Upper lobe of right lung (tissue), 1 donor: ENCODE measurements around the gene IL4I1. TPM values are rescaled to one million over a fixed set of nuclear protein-coding genes. Genes with fewer than 3 reads are reported as not detected.

Experiments
- ATAC-seq: fragments of 200-7000 bp; cut with Tn5 transposase; one replicate; pipeline ENCODE4 v1.9.1; 2020; ENCODE audit warnings: mild to moderate bottlenecking, moderate library complexity
- DNase-seq: peaks from one replicate; pipeline ENCODE4 v3.0.0-alpha.2; 2020
- H3K27ac ChIP-seq: fragments of 200-600 bp; one replicate; pipeline ENCODE4 v1.8.0; 2022
- H3K27me3 ChIP-seq: fragments of 200-600 bp; one replicate; pipeline ENCODE4 v1.8.0; 2022; ENCODE audit warnings: mild to moderate bottlenecking
- H3K36me3 ChIP-seq: fragments of 200-600 bp; one replicate; pipeline ENCODE4 v1.8.0; 2022
- H3K4me1 ChIP-seq: fragments of 200-600 bp; one replicate; pipeline ENCODE4 v1.8.0; 2022
- H3K4me3 ChIP-seq: fragments of 200-600 bp; one replicate; pipeline ENCODE4 v1.8.0; 2022; ENCODE audit warnings: mild to moderate bottlenecking
- H3K9me3 ChIP-seq: fragments of 200-600 bp; one replicate; pipeline ENCODE4 v1.8.0; 2022
- intact Hi-C: fragments of 100-400 bp; cut with DNase I; formaldehyde crosslinking; loops from one replicate; pipeline ENCODE4 v1.11.0; 2022
- total RNA-seq: library from RNA; stranded (reverse); fragmentation: NEBNext Ultra II Directional; extraction: Animal tissue kit (Norgen Biotek cat#: 25700); gene quantifications from one replicate; pipeline ENCODE4 v1.2.1, GENCODE V29; 2021
- TF ChIP-seq, protein P1 (sequence below): fragments of 200-600 bp; IDR thresholded peaks from one replicate; pipeline ENCODE4 v1.8.0; 2022; ENCODE audit warnings: antibody characterized with exemption
- donor health status: DM: no; HTN: yes; CAD: no; lungs with severe emphysema.

IL4I1 gene
- total RNA-seq, 1 donor from 2014 or later, result 1.8 TPM

DNA sequence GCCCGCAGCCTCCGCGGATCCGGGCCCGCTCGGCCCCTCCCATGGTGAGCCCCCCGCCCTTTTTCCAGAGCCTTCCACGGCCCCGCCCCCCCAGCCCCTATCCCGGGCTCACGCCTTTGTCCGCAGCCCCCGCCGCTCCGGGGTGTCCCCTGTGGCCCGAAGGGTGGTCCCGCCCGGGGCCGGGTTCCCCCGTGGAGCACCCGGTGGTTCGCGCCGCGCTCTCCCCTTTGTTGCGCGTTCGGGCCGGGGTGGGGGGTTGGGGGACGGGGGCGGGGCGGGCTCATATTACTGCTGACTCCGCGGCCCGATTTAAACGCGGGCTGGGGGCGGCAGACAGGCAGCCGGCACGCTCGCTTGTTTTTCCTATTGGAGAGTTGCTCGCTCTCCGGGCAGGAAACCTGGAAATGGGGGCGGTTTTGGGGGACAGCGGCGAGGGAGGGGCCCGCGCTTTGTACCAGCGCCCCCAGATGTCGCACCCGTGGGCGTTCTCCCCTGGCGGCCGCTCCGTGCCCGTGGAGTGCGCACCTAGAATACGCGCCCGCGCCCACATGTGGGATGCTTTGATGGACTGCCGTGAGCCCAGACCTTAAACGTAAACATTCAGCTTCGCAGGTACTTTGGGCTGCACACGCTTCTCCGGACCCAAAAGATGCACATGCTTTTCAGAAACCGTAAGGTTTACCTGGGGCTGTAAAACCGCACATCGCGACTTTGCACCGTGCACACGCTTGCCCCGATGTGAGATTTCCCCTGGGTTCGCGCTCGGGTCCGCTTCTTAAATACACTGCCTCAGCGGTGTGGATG is 45.0 kb downstream of the IL4I1 start:
- Histone ChIP-seq H3K4me1 (peaks cover 27% of the 10 kb centered on the region), H3K4me3 (peak overlapping the region; percentile 96), H3K27ac (peak overlapping the region; percentile 99), H3K9me3 (peaks cover 4% of the 10 kb centered on the region), H3K36me3 (peaks cover 12% of the 10 kb centered on the region), H3K27me3 (no peaks in the 10 kb centered on the region)
- ATAC-seq, result no peak
- no peak for DNase-seq
- TF ChIP-seq, protein P1, sequence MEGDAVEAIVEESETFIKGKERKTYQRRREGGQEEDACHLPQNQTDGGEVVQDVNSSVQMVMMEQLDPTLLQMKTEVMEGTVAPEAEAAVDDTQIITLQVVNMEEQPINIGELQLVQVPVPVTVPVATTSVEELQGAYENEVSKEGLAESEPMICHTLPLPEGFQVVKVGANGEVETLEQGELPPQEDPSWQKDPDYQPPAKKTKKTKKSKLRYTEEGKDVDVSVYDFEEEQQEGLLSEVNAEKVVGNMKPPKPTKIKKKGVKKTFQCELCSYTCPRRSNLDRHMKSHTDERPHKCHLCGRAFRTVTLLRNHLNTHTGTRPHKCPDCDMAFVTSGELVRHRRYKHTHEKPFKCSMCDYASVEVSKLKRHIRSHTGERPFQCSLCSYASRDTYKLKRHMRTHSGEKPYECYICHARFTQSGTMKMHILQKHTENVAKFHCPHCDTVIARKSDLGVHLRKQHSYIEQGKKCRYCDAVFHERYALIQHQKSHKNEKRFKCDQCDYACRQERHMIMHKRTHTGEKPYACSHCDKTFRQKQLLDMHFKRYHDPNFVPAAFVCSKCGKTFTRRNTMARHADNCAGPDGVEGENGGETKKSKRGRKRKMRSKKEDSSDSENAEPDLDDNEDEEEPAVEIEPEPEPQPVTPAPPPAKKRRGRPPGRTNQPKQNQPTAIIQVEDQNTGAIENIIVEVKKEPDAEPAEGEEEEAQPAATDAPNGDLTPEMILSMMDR, result no peak
- intact Hi-C loops, result no loop called here

DNA sequence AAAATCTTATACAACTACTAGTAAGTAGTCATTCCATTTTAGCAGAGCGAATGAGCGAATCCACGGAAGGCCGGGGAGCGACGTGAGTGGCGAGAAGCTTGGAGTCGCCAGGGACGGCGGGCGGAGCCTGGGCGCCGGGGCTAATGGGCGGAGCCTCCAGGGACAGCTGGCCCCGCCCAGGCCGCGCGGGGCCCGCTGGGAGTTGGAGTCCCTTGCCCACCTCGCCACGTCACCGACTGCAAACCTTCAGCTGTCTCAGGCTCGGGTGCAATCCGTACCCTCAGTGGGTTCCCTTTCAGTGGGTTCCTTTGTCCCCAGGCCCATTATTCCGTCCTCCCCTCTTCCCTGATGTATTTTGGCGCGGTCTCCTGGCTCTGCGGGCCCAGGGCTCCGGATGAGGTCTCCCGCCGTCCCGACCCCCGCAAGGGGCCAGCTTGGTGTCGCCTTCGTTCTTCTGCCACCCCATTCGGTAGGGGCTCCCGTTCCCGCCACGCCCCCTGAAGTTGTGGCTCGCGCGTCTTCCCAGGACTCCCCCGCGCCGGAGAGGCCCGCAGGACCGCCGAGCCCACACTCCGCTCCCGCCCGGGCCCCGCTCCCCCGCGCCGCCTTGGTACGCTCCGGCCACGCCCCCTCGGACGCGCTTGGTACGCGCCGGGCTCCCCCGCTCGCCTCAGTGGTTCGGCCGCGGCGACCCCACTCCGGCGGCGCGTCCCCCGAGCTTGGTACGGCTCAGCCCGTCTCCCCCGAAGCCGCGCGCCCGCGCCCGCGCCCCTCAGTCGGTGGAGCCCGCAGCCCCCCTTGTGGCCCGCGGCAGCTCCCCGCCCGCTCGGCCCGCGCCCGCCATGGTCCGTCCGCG is 46.0 kb downstream of the IL4I1 start, which contains the start of gene PTOV1:
PTOV1 (plus strand) TSS at position 673 of the 856 bp plus-strand sequence.
- Histone ChIP-seq H3K36me3 (peaks cover 12% of the 10 kb centered on the region), H3K4me1 (peaks cover 27% of the 10 kb centered on the region), H3K4me3 (peak within 1 kb of the TSS; percentile 96), H3K27me3 (no peaks in the 10 kb centered on the region), H3K9me3 (peaks cover 4% of the 10 kb centered on the region), H3K27ac (peak within 1 kb of the TSS; percentile 99)
- intact Hi-C loops, result no loop called here
- DNase-seq, result peak; percentile 95
- ATAC-seq, result peak; percentile 95
- TF ChIP-seq, protein P1, result no peak

DNA sequence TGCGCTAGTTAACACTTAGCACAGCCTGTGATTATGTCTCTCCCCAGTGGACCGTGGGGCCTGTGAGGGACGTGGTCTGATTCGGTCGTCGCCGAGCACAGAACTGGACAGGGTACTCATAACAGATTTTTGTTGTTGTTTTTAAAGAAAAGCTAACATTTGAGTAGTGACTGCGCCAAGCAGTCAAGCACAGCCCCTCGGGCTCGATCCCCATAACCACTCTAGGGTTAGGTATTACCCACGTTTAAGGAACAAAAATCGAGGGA is 46.5 kb downstream of the IL4I1 start:
- DNase-seq (no peak), ATAC-seq (no peak)
- H3K9me3 ChIP-seq, result peaks cover 4% of the 10 kb centered on the region
- H3K27me3 ChIP-seq, result no peaks in the 10 kb centered on the region
- peaks cover 9% of the 10 kb centered on the region for H3K36me3 ChIP-seq
- H3K4me3 ChIP-seq, result peak overlapping the region; percentile 96
- intact Hi-C loops, result no loop called here
- peaks cover 27% of the 10 kb centered on the region for H3K4me1 ChIP-seq
- TF ChIP-seq, protein P1, result no peak
- peak overlapping the region; percentile 99 for H3K27ac ChIP-seq

DNA sequence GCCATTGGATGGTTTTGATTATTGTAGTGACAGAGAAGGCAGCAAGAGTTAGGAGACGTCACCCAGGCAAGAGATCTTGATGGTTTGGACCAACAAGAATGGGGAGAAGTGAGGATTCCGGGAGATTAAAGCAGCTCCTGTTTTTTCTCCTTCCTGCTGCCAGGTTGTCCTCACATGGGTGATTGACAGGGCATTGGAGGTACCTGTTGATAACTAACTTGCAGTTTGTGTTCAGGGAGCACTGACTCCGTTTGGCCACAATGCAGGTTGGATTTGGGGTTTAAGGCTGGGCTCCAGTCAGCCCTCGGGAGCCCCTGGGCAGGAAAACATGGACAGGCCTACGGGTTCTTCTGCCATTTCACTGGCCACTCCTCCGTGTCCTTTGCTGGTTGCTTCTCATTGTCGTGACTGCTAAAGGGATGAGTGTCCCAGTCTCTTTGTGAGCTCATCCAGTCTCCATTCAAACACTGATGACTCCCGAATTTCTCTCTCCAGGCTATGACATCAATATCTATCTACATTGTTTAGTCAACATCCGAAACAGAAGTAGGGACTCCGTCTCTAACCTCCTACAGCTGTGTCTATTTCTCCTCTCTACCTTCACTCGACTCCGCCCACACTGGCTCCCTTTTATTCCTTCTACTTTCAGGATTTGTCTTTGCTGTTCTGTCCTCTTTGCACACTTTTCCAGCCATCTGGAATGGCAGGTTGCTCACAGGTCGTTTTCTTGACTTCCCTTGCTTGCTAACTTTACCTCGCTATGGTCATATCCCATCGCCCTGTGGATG is 47.1 kb downstream of the IL4I1 start:
- intact Hi-C loops, result no loop called here
- TF ChIP-seq, protein P1, result no peak

DNA sequence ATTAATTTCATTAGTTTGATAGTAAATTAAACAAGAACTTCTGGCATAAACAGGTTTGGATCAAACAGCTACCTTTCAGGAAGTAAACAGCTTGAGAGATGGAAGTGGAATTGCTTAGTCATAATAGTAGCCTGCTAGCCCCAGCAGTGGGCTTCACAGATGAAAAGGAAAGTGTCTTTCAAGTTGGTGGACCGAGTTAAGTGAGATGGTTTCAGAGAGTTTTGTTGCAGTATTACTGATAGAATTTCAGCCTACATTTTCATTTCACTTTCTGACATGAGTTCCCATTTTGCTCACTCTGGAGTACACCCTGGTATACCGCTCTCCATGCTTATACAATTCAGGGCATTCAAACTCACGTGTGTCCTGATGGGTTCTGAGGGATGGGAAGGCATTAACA is 47.7 kb downstream of the IL4I1 start:
- Histone ChIP-seq H3K4me3 (no peak overlapping the region), H3K4me1 (peaks cover 27% of the 10 kb centered on the region), H3K36me3 (no peaks in the 10 kb centered on the region), H3K27ac (no peak overlapping the region), H3K27me3 (no peaks in the 10 kb centered on the region), H3K9me3 (peaks cover 4% of the 10 kb centered on the region)
- TF ChIP-seq, protein P1, result no peak
- no peak for ATAC-seq
- intact Hi-C loops, result no loop called here
- DNase-seq, result no peak

More for the DNA sequence above, 47.1 kb downstream of the IL4I1 start:
- H3K4me3 ChIP-seq, result peak overlapping the region; percentile 96
- H3K4me1 ChIP-seq, result peaks cover 27% of the 10 kb centered on the region
- H3K27me3 ChIP-seq, result no peaks in the 10 kb centered on the region
- no peak for ATAC-seq
- H3K36me3 ChIP-seq, result peaks cover 3% of the 10 kb centered on the region
- DNase-seq, result no peak
- H3K27ac ChIP-seq, result peak overlapping the region; percentile 99
- H3K9me3 ChIP-seq, result peaks cover 4% of the 10 kb centered on the region
